Measurements from ENCODE around the gene BBS1.

GRCh38 chr11:66473608-66474515, 36.6 kb upstream of the BBS1 start:
- no peak for TF ChIP-seq CTCF (conservative IDR thresholded peaks at IDR 0.05; ENCODE audit: low read depth, low read length)
- no peak for TF ChIP-seq EZH2phosphoT487 (IDR thresholded peaks at IDR 0.05; ENCODE audit: borderline replicate concordance, low read length)
- no peak for TF ChIP-seq EZH2 (IDR thresholded peaks at IDR 0.05; ENCODE audit: low read length, unreplicated experiment)

Data from PC-3 (cell line).